ENCODE measurements around the gene MESP2.

- TF ChIP-seq POLR2AphosphoS5 (IDR thresholded peaks at IDR 0.05) (no peak), EP300 (conservative IDR thresholded peaks at IDR 0.05; ENCODE audit: poor library complexity, severe bottlenecking) (no peak)
- TF ChIP-seq, protein P1, sequence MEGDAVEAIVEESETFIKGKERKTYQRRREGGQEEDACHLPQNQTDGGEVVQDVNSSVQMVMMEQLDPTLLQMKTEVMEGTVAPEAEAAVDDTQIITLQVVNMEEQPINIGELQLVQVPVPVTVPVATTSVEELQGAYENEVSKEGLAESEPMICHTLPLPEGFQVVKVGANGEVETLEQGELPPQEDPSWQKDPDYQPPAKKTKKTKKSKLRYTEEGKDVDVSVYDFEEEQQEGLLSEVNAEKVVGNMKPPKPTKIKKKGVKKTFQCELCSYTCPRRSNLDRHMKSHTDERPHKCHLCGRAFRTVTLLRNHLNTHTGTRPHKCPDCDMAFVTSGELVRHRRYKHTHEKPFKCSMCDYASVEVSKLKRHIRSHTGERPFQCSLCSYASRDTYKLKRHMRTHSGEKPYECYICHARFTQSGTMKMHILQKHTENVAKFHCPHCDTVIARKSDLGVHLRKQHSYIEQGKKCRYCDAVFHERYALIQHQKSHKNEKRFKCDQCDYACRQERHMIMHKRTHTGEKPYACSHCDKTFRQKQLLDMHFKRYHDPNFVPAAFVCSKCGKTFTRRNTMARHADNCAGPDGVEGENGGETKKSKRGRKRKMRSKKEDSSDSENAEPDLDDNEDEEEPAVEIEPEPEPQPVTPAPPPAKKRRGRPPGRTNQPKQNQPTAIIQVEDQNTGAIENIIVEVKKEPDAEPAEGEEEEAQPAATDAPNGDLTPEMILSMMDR (IDR thresholded peaks at IDR 0.05; ENCODE audit: poor library complexity, severe bottlenecking): no peak
These were observed 47.9 kb downstream of the MESP2 start for GRCh38 chr15:89823836-89824606.

Data from neural cell (in vitro differentiated cells).